Endothelial cell of umbilical vein (primary cell): ENCODE measurements around the gene TANGO6. TPM values are rescaled to one million over a fixed set of nuclear protein-coding genes. Genes with fewer than 3 reads are reported as not detected.

Experiments used
- BruUV-seq: library from RNA; stranded (reverse); fragments of 400-500 nt; replicated peaks from 2 replicates; lab custom pipeline; 2021; lab: Mats Ljungman, UMichigan
- CTCF ChIA-PET: fragments of 300-600, 350-600 bp; sonication (Branson Sonifier 250); formaldehyde crosslinking; loops from one replicate; lab custom pipeline; 2021; ENCODE audit warnings: antibody characterized with exemption, inconsistent platforms; lab: Charles Lee
- POLR2A ChIA-PET: fragments of 300-600, 350-600 bp; sonication (Branson Sonifier 250); formaldehyde crosslinking; loops from one replicate; lab custom pipeline; 2021; ENCODE audit warnings: antibody characterized with exemption, inconsistent platforms; lab: Charles Lee
- DNase-seq: peaks from one replicate; pipeline ENCODE4 v3.0.0-alpha.2; 2011; ENCODE audit warnings: low read depth, low spot score
- FAIRE-seq: peaks from 2 replicates; lab custom pipeline; 2011; peaks lifted over from hg19 to GRCh38; lab: Jason Lieb, UNC
- H2AFZ ChIP-seq: 2 replicates; pipeline ENCODE4 v1.6.0; 2012; ENCODE audit warnings: low read depth, low read length, control low read depth, inconsistent platforms
- H3K27ac ChIP-seq: 2 replicates; pipeline ENCODE4 v1.5.1; 2011; ENCODE audit warnings: low read depth, mild to moderate bottlenecking, control low read depth, low read length, moderate library complexity; ENCODE audit not compliant: insufficient read depth
- H3K27me3 ChIP-seq, 2 experiments: 2 replicates each; pipeline versions ENCODE4 v1.6.0 to v1.6.1; 2011; ENCODE audit warnings: low read length in 2 of 2, mixed read lengths in 1 of 2; ENCODE audit not compliant: control insufficient read depth in 2 of 2, insufficient read depth in 2 of 2
- H3K36me3 ChIP-seq, 2 experiments: 2 replicates in 1 of 2; 3 replicates in 1 of 2; pipeline ENCODE4 v1.5.1; 2011; ENCODE audit warnings: low read length in 2 of 2, mild to moderate bottlenecking in 1 of 2, moderate library complexity in 1 of 2; ENCODE audit not compliant: control insufficient read depth in 2 of 2, insufficient read depth in 2 of 2; ENCODE audit errors: extremely low read depth in 1 of 2
- H3K4me1 ChIP-seq: 3 replicates; pipeline ENCODE4 v1.5.1; 2011; ENCODE audit warnings: mild to moderate bottlenecking, low read length; ENCODE audit not compliant: control insufficient read depth, insufficient read depth; ENCODE audit errors: extremely low read depth
- H3K4me2 ChIP-seq: 2 replicates; pipeline ENCODE4 v1.6.1; 2011; ENCODE audit warnings: low read length, control low read depth, mixed read lengths; ENCODE audit not compliant: insufficient read depth
- H3K4me3 ChIP-seq, 3 experiments: fragments of 200-600 bp in 1 of 3; sonication (generic), shearing (Covaris generic) in 1 of 3; replicated peaks in 1 of 3; 2 replicates each; pipeline ENCODE4 v1.5.1; 2011 to 2016; ENCODE audit warnings: control low read depth in 3 of 3, low read length in 3 of 3, mild to moderate bottlenecking in 2 of 3, inconsistent platforms in 1 of 3, low read depth in 1 of 3, moderate library complexity in 1 of 3; ENCODE audit not compliant: insufficient read depth in 1 of 3
- H3K79me2 ChIP-seq: 2 replicates; pipeline ENCODE4 v1.6.0; 2012; ENCODE audit warnings: low read length, inconsistent platforms; ENCODE audit not compliant: control insufficient read depth, insufficient read depth
- H3K9ac ChIP-seq: replicated peaks from 2 replicates; pipeline ENCODE3; 2011; ENCODE audit warnings: low read length, control low read depth; ENCODE audit not compliant: insufficient read depth; ENCODE audit errors: extremely low read depth
- H3K9me1 ChIP-seq: replicated peaks from 3 replicates; pipeline ENCODE4 v1.6.0; 2011; ENCODE audit warnings: mild to moderate bottlenecking, low read length; ENCODE audit not compliant: control insufficient read depth, insufficient read depth; ENCODE audit errors: extremely low read depth
- H3K9me3 ChIP-seq: replicated peaks from 2 replicates; pipeline ENCODE4 v1.5.1; 2012; ENCODE audit warnings: low read length, inconsistent platforms; ENCODE audit not compliant: control insufficient read depth, insufficient read depth
- H4K20me1 ChIP-seq: replicated peaks from 2 replicates; pipeline ENCODE3; 2011; ENCODE audit warnings: mild to moderate bottlenecking, low read length; ENCODE audit not compliant: control insufficient read depth, insufficient read depth; ENCODE audit errors: extremely low read depth
- CTCF ChIP-seq, 2 donors: IDR thresholded peaks; 1 replicate in 1 of 2; 2 replicates in 1 of 2; pipeline ENCODE4 v1.5.1; 2011; ENCODE audit warnings: low read length in 2 of 2, mild to moderate bottlenecking in 2 of 2, moderate library complexity in 2 of 2, control low read depth in 1 of 2, inconsistent platforms in 1 of 2, low read depth in 1 of 2; ENCODE audit not compliant: insufficient read depth in 1 of 2; ENCODE audit errors: extremely low read depth in 1 of 2
- EZH2 ChIP-seq: IDR thresholded peaks from 2 replicates; pipeline ENCODE4 v1.6.1; 2012; ENCODE audit warnings: borderline replicate concordance, low read depth, mild to moderate bottlenecking, moderate library complexity, low read length, inconsistent platforms; ENCODE audit not compliant: severe bottlenecking
- FOS ChIP-seq: IDR thresholded peaks from 2 replicates; pipeline ENCODE4 v1.6.1; 2011; ENCODE audit warnings: mild to moderate bottlenecking, low read length, moderate library complexity, borderline replicate concordance; ENCODE audit not compliant: insufficient read depth
- GATA2 ChIP-seq: IDR thresholded peaks from 2 replicates; pipeline ENCODE4 v1.7.0; 2011; ENCODE audit warnings: low read depth, mild to moderate bottlenecking, moderate library complexity, mixed read lengths, low read length; ENCODE audit not compliant: insufficient read length, insufficient read depth
- JUN ChIP-seq: IDR thresholded peaks from 2 replicates; pipeline ENCODE4 v1.6.1; 2011; ENCODE audit warnings: borderline replicate concordance, low read depth; ENCODE audit not compliant: insufficient read length, insufficient read depth
- MAX ChIP-seq: IDR thresholded peaks from 2 replicates; pipeline ENCODE4 v1.6.1; 2011; ENCODE audit not compliant: insufficient read depth, insufficient read length
- MYC ChIP-seq: IDR thresholded peaks from one replicate; pipeline ENCODE4 v1.6.1; 2011; ENCODE audit warnings: mild to moderate bottlenecking, low read depth, low read length
- POLR2A ChIP-seq: IDR thresholded peaks from 2 replicates; pipeline ENCODE4 v1.6.1; 2012; ENCODE audit warnings: low read depth, mild to moderate bottlenecking, control low read depth, low read length
- POLR2AphosphoS5 ChIP-seq: IDR thresholded peaks from 2 replicates; pipeline ENCODE4 v1.6.1; 2012; ENCODE audit warnings: low read depth, mild to moderate bottlenecking, control low read depth, low read length, moderate library complexity; ENCODE audit not compliant: insufficient read depth
- dilution Hi-C: fragments of 300-500 bp; cut with MboI; formaldehyde crosslinking; loops from one replicate; pipeline ENCODE4 v1.15.0; 2019; ENCODE audit warnings: low sequenced_read_pairs; ENCODE audit not compliant: extremely low pct_ligation_motif_present
- intact Hi-C: fragments of 100-400 bp; cut with micrococcal nuclease; formaldehyde crosslinking; loops from one replicate; pipeline ENCODE4 v1.10.0; 2022
- polyA plus RNA-seq, 4 experiments: library from polyadenylated mRNA; depleted of rRNA in 3 of 4; stranded (reverse) in 3 of 4; unstranded in 1 of 4; fragments of >200 nt; gene quantifications; 2 replicates each; pipeline versions ENCODE4 v1.2.1 to v1.2.3, GENCODE V29; 2011 to 2012; ENCODE audit warnings: missing spikeins in 1 of 4
- total RNA-seq: library from RNA; stranded (reverse); gene quantifications from 2 replicates; pipeline ENCODE4 v1.2.3, GENCODE V29; 2021

Gene TANGO6
- total and polyA plus RNA-seq, 2 donors (not counting 3 experiments of a cell fraction or from before 2014, with no cell fraction given), result 6.7 to 21.2 TPM

GRCh38 chr16:68972720-68973119 is 129.4 kb downstream of the TANGO6 start:
- no peaks in the 10 kb centered on the region for H3K9me1 ChIP-seq
- H3K4me2 ChIP-seq, result no peak overlapping the region
- H3K9ac ChIP-seq, result no peak overlapping the region
- no peaks in the 10 kb centered on the region for H3K36me3 ChIP-seq
- DNase-seq, result peak; percentile 81
- CTCF ChIA-PET, result interaction anchor here (1.0 to 2.2 kb wide), 8 partner anchors 11 to 151 kb away, joined by 3 to 19 read pairs (median 4); partner anchors contain the start of gene HAS3
- H4K20me1 ChIP-seq, result no peaks in the 10 kb centered on the region
- dilution Hi-C loops, result no loop called here
- no peak overlapping the region for H3K4me3 ChIP-seq
- H3K27ac ChIP-seq, result peak overlapping the region; percentile 71
- no peaks in the 10 kb centered on the region for H3K9me3 ChIP-seq
- H3K4me1 ChIP-seq, result peaks cover 13% of the 10 kb centered on the region
- TF ChIP-seq JUN, result peak; percentile 37
- TF ChIP-seq POLR2AphosphoS5, result peak; percentile 20
- TF ChIP-seq MYC, result no peak
- TF ChIP-seq FOS, result no peak
- TF ChIP-seq POLR2A, result no peak
- no peak for TF ChIP-seq MAX
- TF ChIP-seq CTCF (IDR thresholded peaks at IDR 0.05; ENCODE audit: extremely low read depth in 1 of 2, insufficient read depth in 1 of 2, low read depth in 1 of 2, low read length in 2 of 2), result peak; percentile 44 to 54
- TF ChIP-seq GATA2, result peak; percentile 34
- TF ChIP-seq EZH2, result no peak
- no peaks in the 10 kb centered on the region for H3K27me3 ChIP-seq
- peak; percentile 85 for FAIRE-seq
- BruUV-seq, result no TSS peak
- peak overlapping the region; percentile 65 for H2AFZ ChIP-seq
- intact Hi-C loops, result loop anchor here (1.0 kb wide), 2 partner anchors 133 to 152 kb away; partner anchors contain the start of gene HAS3
- no peaks in the 10 kb centered on the region for H3K79me2 ChIP-seq
- POLR2A ChIA-PET, result no interaction called here
